Measurements from ENCODE around the gene HOXA4. TPM values are rescaled to one million over a fixed set of nuclear protein-coding genes. Genes with fewer than 3 reads are reported as not detected.

The HOXA4 gene
- total RNA-seq, 1 experiment from 2014 or later: not detected

- Mint-ChIP-seq H3K9me3 (no peaks in the 10 kb centered on the region), H3K36me3 (0 out of 2 replicates have a peak, but pooled peaks cover 2% of the 10 kb centered on the region), H3K4me1 (peaks cover 25% of the 10 kb centered on the region), H3K4me3 (no peak overlapping the region), H3K27ac (no peak overlapping the region), H3K27me3 (ENCODE audit: low read depth) (peaks cover 99% of the 10 kb centered on the region)
- CTCF ChIA-PET: interaction anchor here (1.1 to 3.7 kb wide), 2 partner anchors 8 to 10 kb away, joined by 5 to 22 read pairs; no protein-coding TSS in a partner anchor
- TF ChIP-seq ETV6 (CRISPR knock-in tag; IDR thresholded peaks at IDR 0.05): no peak
- TF ChIP-seq ATF1 (CRISPR knock-in tag; IDR thresholded peaks at IDR 0.05): no peak
- no peak for TF ChIP-seq CTCF (IDR thresholded peaks at IDR 0.05)
- TF ChIP-seq AFF4 (CRISPR knock-in tag; IDR thresholded peaks at IDR 0.05; ENCODE audit: borderline replicate concordance): no peak
- TF ChIP-seq CREB1 (CRISPR knock-in tag; IDR thresholded peaks at IDR 0.05): no peak
- TF ChIP-seq TEAD4 (CRISPR knock-in tag; IDR thresholded peaks at IDR 0.05): no peak
- TF ChIP-seq E2F5 (CRISPR knock-in tag; IDR thresholded peaks at IDR 0.05): no peak
- no peak for TF ChIP-seq ZNF138 (CRISPR knock-in tag; conservative IDR thresholded peaks at IDR 0.05)
- TF ChIP-seq FOXJ3 (CRISPR knock-in tag; IDR thresholded peaks at IDR 0.05; ENCODE audit: borderline replicate concordance): no peak
- no peak for TF ChIP-seq CREM (CRISPR knock-in tag; IDR thresholded peaks at IDR 0.05)
- TF ChIP-seq USF1 (CRISPR knock-in tag; IDR thresholded peaks at IDR 0.05): no peak
- TF ChIP-seq PRRX2 (CRISPR knock-in tag; IDR thresholded peaks at IDR 0.05): no peak
- no peak for TF ChIP-seq RORB (CRISPR knock-in tag; IDR thresholded peaks at IDR 0.05)
- TF ChIP-seq SMAD3 (CRISPR knock-in tag; IDR thresholded peaks at IDR 0.05; ENCODE audit: borderline replicate concordance): no peak
- TF ChIP-seq NFYB (CRISPR knock-in tag; conservative IDR thresholded peaks at IDR 0.05; ENCODE audit: low read depth): no peak
- DNase-seq (ENCODE audit: low spot score) (no peak), ATAC-seq (no peak)
- POLR2A ChIA-PET: no interaction called here
Observed at GRCh38 chr7:27171325-27171636, 40.7 kb upstream of the HOXA4 start.

- H3K4me3 Mint-ChIP-seq: no peak overlapping the region
- DNase-seq (ENCODE audit: low spot score) (no peak), ATAC-seq (no peak)
- H3K27me3 Mint-ChIP-seq (ENCODE audit: low read depth): peaks cover 99% of the 10 kb centered on the region
- peaks cover 23% of the 10 kb centered on the region for H3K4me1 Mint-ChIP-seq
- ChIA-PET POLR2A (no interaction called here), CTCF (interaction anchor here (1.1 to 3.7 kb wide), 4 partner anchors 9 to 20 kb away, joined by 3 to 22 read pairs (median 5); no protein-coding TSS in a partner anchor)
- H3K9me3 Mint-ChIP-seq: no peaks in the 10 kb centered on the region
- H3K36me3 Mint-ChIP-seq: 0 out of 2 replicates have a peak, but pooled peaks cover 2% of the 10 kb centered on the region
- no peak for TF ChIP-seq TEAD1 (CRISPR knock-in tag; IDR thresholded peaks at IDR 0.05)
- no peak for TF ChIP-seq STAT6 (CRISPR knock-in tag; conservative IDR thresholded peaks at IDR 0.05; ENCODE audit: low read depth)
- TF ChIP-seq ARID4B (CRISPR knock-in tag; IDR thresholded peaks at IDR 0.05; ENCODE audit: borderline replicate concordance): no peak
- no peak for TF ChIP-seq ZNF396 (CRISPR knock-in tag; IDR thresholded peaks at IDR 0.05; ENCODE audit: borderline replicate concordance)
- H3K27ac Mint-ChIP-seq: no peak overlapping the region
Observed at GRCh38 chr7:27170426-27171324, 40.1 kb upstream of the HOXA4 start.

All from WTC11 (cell line).